WERI-Rb-1 (cell line): ENCODE results near the gene MROH2A.

ENCODE experiments used
- DNase-seq: peaks from one replicate; pipeline ENCODE4 v3.0.0-alpha.2; 2020
- H3K27ac ChIP-seq: fragments of 250-450 bp; sonication (Bioruptor Pico); 2 replicates; pipeline ENCODE4 v1.5.1; 2020; ENCODE audit warnings: mild to moderate bottlenecking, moderate library complexity
- H3K27me3 ChIP-seq: fragments of 250-450 bp; sonication (Bioruptor Pico); 2 replicates; pipeline ENCODE4 v1.5.1; 2021; ENCODE audit warnings: mild to moderate bottlenecking, low read depth, moderate library complexity; ENCODE audit not compliant: insufficient read depth, severe bottlenecking
- H3K36me3 ChIP-seq: fragments of 250-450 bp; sonication (Bioruptor Pico); 2 replicates; pipeline ENCODE4 v1.5.1; 2020; ENCODE audit warnings: mild to moderate bottlenecking, moderate library complexity
- H3K4me3 ChIP-seq: 2 replicates; pipeline ENCODE4 v1.5.1; 2011; ENCODE audit warnings: low read depth, mild to moderate bottlenecking, control low read depth, low read length
- H3K9me3 ChIP-seq: fragments of 250-450 bp; sonication (Bioruptor Pico); 2 replicates; pipeline ENCODE4 v1.5.1; 2021; ENCODE audit warnings: mild to moderate bottlenecking, moderate library complexity; ENCODE audit not compliant: severe bottlenecking
- CTCF ChIP-seq: IDR thresholded peaks from 2 replicates; pipeline ENCODE4 v1.5.1; 2011; ENCODE audit warnings: low read depth, mild to moderate bottlenecking, control low read depth, inconsistent platforms, low read length

The MROH2A gene

GRCh38 chr2:233795735-233796171, 17.6 kb downstream of the MROH2A start:
- H3K36me3 ChIP-seq = no peaks in the 10 kb centered on the region
- H3K27me3 ChIP-seq = no peaks in the 10 kb centered on the region
- no peak for TF ChIP-seq CTCF
- peaks cover 4% of the 10 kb centered on the region for H3K9me3 ChIP-seq
- H3K27ac ChIP-seq = no peak overlapping the region
- no peak for DNase-seq
- H3K4me3 ChIP-seq = no peak overlapping the region

GRCh38 chr2:233796254-233796653, 18.1 kb downstream of the MROH2A start:
- Histone ChIP-seq H3K9me3 (peaks cover 4% of the 10 kb centered on the region), H3K27ac (no peak overlapping the region), H3K36me3 (no peaks in the 10 kb centered on the region), H3K4me3 (no peak overlapping the region), H3K27me3 (no peaks in the 10 kb centered on the region)
- DNase-seq = no peak
- no peak for TF ChIP-seq CTCF

- Histone ChIP-seq H3K27me3 (no peaks in the 10 kb centered on the region), H3K27ac (no peak overlapping the region), H3K9me3 (peaks cover 4% of the 10 kb centered on the region), H3K4me3 (no peak overlapping the region), H3K36me3 (no peaks in the 10 kb centered on the region)
- TF ChIP-seq CTCF = no peak
- DNase-seq = peak; percentile 1
Observed at GRCh38 chr2:233798335-233799086, 20.4 kb downstream of the MROH2A start.

DNA sequence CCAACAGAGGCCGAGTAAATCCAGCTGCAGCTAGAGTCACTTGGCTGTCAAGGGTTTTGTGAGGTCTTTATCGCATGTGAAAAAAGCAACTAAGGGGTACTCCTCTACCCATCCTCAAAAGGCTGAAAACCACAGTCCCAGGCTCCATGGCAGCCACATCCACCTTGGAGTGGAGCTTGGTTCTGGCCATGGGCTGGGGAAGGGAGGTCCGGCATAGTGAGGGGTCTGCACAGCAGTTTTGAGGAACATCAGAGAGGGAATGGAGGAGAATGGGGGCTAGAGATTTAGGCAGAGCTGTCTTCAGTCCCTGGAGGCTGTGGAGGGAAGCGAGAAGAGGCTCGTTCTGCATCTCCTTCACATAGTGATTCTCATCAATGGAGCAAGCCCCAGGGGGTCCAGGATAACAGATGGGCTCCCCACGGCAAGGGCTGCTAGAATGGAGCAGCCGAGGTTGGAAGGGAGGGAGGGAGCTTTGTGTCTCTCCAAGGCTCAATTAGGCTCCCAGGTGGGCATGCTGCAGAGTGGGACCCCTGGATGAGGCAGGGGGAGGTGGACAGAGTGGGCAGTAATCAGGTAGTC, 21.0 kb downstream of the MROH2A start:
- Histone ChIP-seq H3K27ac (no peak overlapping the region), H3K36me3 (no peaks in the 10 kb centered on the region), H3K9me3 (peaks cover 4% of the 10 kb centered on the region), H3K27me3 (no peaks in the 10 kb centered on the region), H3K4me3 (no peak overlapping the region)
- DNase-seq = peak; percentile 11
- no peak for TF ChIP-seq CTCF

DNA sequence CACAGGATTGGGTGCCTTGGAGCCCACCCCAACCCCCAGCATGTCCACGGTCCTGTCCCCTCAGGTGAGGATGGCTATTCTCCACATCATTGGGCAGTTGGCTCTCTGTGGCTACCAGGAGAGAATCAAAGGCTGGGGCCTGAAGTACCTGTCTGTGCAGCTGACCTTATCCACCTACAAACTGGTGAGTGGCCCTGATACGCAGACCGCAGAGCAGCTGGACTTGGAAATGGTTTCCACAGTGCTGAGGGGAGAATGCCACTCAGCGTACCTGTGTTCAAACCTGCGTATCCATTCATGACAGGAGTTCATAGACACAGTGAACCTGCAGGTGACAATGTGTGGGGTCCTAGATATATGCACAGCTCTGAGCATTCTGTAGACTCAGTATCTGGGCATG, 21.6 kb downstream of the MROH2A start:
- H3K27me3 ChIP-seq = no peaks in the 10 kb centered on the region
- no peak for DNase-seq
- no peaks in the 10 kb centered on the region for H3K36me3 ChIP-seq
- no peak overlapping the region for H3K4me3 ChIP-seq
- no peak overlapping the region for H3K27ac ChIP-seq
- no peak for TF ChIP-seq CTCF
- H3K9me3 ChIP-seq = peaks cover 4% of the 10 kb centered on the region
